Measurements from ENCODE around the gene AHCYL1.

The AHCYL1 gene

GRCh38 chr1:110063781-110064180 lies 79.2 kb downstream of the AHCYL1 start:
- TF ChIP-seq GATA3 (IDR thresholded peaks at IDR 0.05; ENCODE audit: low read depth, low read length), result no peak
- TF ChIP-seq GATA2 (IDR thresholded peaks at IDR 0.05; ENCODE audit: low read depth, low read length), result no peak

- TF ChIP-seq GATA3 (IDR thresholded peaks at IDR 0.05; ENCODE audit: low read depth, low read length) (no peak), GATA2 (IDR thresholded peaks at IDR 0.05; ENCODE audit: low read depth, low read length) (no peak)
These were observed 80.2 kb downstream of the AHCYL1 start for GRCh38 chr1:110064576-110065337.

GRCh38 chr1:110065841-110066240 lies 81.3 kb downstream of the AHCYL1 start:
- TF ChIP-seq GATA2 (IDR thresholded peaks at IDR 0.05; ENCODE audit: low read depth, low read length) (no peak), GATA3 (IDR thresholded peaks at IDR 0.05; ENCODE audit: low read depth, low read length) (no peak)

GRCh38 chr1:110067479-110067892 lies 82.9 kb downstream of the AHCYL1 start:
- no peak for TF ChIP-seq GATA3 (IDR thresholded peaks at IDR 0.05; ENCODE audit: low read depth, low read length)
- no peak for TF ChIP-seq GATA2 (IDR thresholded peaks at IDR 0.05; ENCODE audit: low read depth, low read length)

GRCh38 chr1:110067893-110068645 lies 83.5 kb downstream of the AHCYL1 start:
- TF ChIP-seq GATA3 (IDR thresholded peaks at IDR 0.05; ENCODE audit: low read depth, low read length) (no peak), GATA2 (IDR thresholded peaks at IDR 0.05; ENCODE audit: low read depth, low read length) (no peak)

GRCh38 chr1:110068646-110069403 lies 84.3 kb downstream of the AHCYL1 start:
- no peak for TF ChIP-seq GATA3 (IDR thresholded peaks at IDR 0.05; ENCODE audit: low read depth, low read length)
- TF ChIP-seq GATA2 (IDR thresholded peaks at IDR 0.05; ENCODE audit: low read depth, low read length), result no peak

GRCh38 chr1:110069404-110070281 lies 85.1 kb downstream of the AHCYL1 start:
- no peak for TF ChIP-seq GATA2 (IDR thresholded peaks at IDR 0.05; ENCODE audit: low read depth, low read length)
- TF ChIP-seq GATA3 (IDR thresholded peaks at IDR 0.05; ENCODE audit: low read depth, low read length), result no peak

GRCh38 chr1:110070282-110070669 lies 85.7 kb downstream of the AHCYL1 start:
- TF ChIP-seq GATA2 (IDR thresholded peaks at IDR 0.05; ENCODE audit: low read depth, low read length) (no peak), GATA3 (IDR thresholded peaks at IDR 0.05; ENCODE audit: low read depth, low read length) (no peak)

- TF ChIP-seq GATA2 (IDR thresholded peaks at IDR 0.05; ENCODE audit: low read depth, low read length), result no peak
- no peak for TF ChIP-seq GATA3 (IDR thresholded peaks at IDR 0.05; ENCODE audit: low read depth, low read length)
These were observed 86.2 kb downstream of the AHCYL1 start, which contains the start of gene ALX3 for GRCh38 chr1:110070671-110071242. Gene ALX3, minus strand, starts transcription at chr1:110070672. Its CDS starts 60 bp downstream, at chr1:110070612.
